Measurements from ENCODE around the gene SULT1A1. TPM values are rescaled to one million over a fixed set of nuclear protein-coding genes. Genes with fewer than 3 reads are reported as not detected.
"Not testable (repeated sequence)": the region's sequence is repeated elsewhere in the genome, so short reads cannot be mapped to it uniquely, and the experiment has no call there.

SULT1A1 gene
- total and polyA plus RNA-seq, 10 donors: 35.2 to 184 (median 53.6) TPM

GRCh38 chr16:28600965-28601364 is 8.9 kb downstream of the SULT1A1 start:
- WGBS, 5 donors: 48 to 82% (median 61%) methylated on average over 7 to 13 of the region's 20 CpGs
- intact Hi-C loops (cut with DNase I; ENCODE audit: low total_unique reads); H3K27ac ChIP-seq; H3K4me3 ChIP-seq; H3K27me3 ChIP-seq (replicated peaks in 1 of 7); H3K9me3 ChIP-seq: not testable (repeated sequence)
- Histone ChIP-seq H3K36me3 (peaks cover 0 to 26% (median 0%) of the 10 kb centered on the region in 6 donors), H3K4me1 (peaks cover 0 to 15% (median 4%) of the 10 kb centered on the region in 6 donors)
- peak; percentile 65 for DNase-seq

- not testable (repeated sequence) for H3K27me3 ChIP-seq (replicated peaks in 1 of 7)
- no CpG with 5 or more reads among the region's 17 CpGs for WGBS, 5 donors
Measured at GRCh38 chr16:28599377-28600285, 10.2 kb downstream of the SULT1A1 start.

GRCh38 chr16:28597692-28598261 is 12.1 kb downstream of the SULT1A1 start:
- TF ChIP-seq POLR2AphosphoS5 (IDR thresholded peaks at IDR 0.05): no peak
- no peak for TF ChIP-seq CTCF (IDR thresholded peaks at IDR 0.05 in 8 of 11, conservative IDR thresholded peaks at IDR 0.05 in 3 of 11)
- no peak for TF ChIP-seq POLR2A (IDR thresholded peaks at IDR 0.05)
- no peak overlapping the region for H3K4me3 ChIP-seq
- WGBS, 5 donors: 68 to 75% (median 74%) methylated on average over 8 to 9 of the region's 9 CpGs
- H3K36me3 ChIP-seq: peaks cover 0 to 5% (median 0%) of the 10 kb centered on the region in 6 donors
- peak overlapping the region in 4 of 8 donors; percentile 39 to 59 (median 50) for H3K27ac ChIP-seq
- H3K4me1 ChIP-seq: peaks cover 0 to 15% (median 4%) of the 10 kb centered on the region in 6 donors
- H3K27me3 ChIP-seq (replicated peaks in 1 of 7): peaks cover 0 to 4% (median 0%) of the 10 kb centered on the region in 7 donors
- DNase-seq: peak; percentile 73
- H3K9me3 ChIP-seq: no peaks in the 10 kb centered on the region
- intact Hi-C loops (cut with DNase I; ENCODE audit: low total_unique reads): no loop called here

More at GRCh38 chr16:28599377-28600285, 10.2 kb downstream of the SULT1A1 start:
- intact Hi-C loops (cut with DNase I; ENCODE audit: low total_unique reads); H3K27ac ChIP-seq; H3K9me3 ChIP-seq; DNase-seq; H3K4me3 ChIP-seq: not testable (repeated sequence)
- peaks cover 0 to 14% (median 0%) of the 10 kb centered on the region in 6 donors for H3K36me3 ChIP-seq
- H3K4me1 ChIP-seq: peaks cover 0 to 15% (median 4%) of the 10 kb centered on the region in 6 donors

GRCh38 chr16:28596840-28597691 is 12.8 kb downstream of the SULT1A1 start, which contains the start of gene SULT1A2:
Gene SULT1A2 (minus strand): TSS chr16:28597050. CDS start chr16:28595930, 1,120 bp downstream.
- peak; percentile 59 for DNase-seq
- Histone ChIP-seq H3K4me1 (peaks cover 0 to 15% (median 2%) of the 10 kb centered on the region in 6 donors), H3K4me3 (peak within 1 kb of the TSS in 2 of 8 donors; percentile 7 to 14), H3K27me3 (replicated peaks in 1 of 7) (peaks cover 0 to 4% (median 0%) of the 10 kb centered on the region in 7 donors), H3K36me3 (peaks cover 0 to 12% (median 0%) of the 10 kb centered on the region in 6 donors), H3K9me3 (no peaks in the 10 kb centered on the region), H3K27ac (peak within 1 kb of the TSS in 6 of 8 donors; percentile 32 to 59 (median 50))
- TF ChIP-seq POLR2A (IDR thresholded peaks at IDR 0.05): no peak
- TF ChIP-seq POLR2AphosphoS5 (IDR thresholded peaks at IDR 0.05): peak in 1 of 3 donors; percentile 8
- 47 to 63% (median 49%) methylated on average over 11 of the region's 11 CpGs for WGBS, 5 donors
- intact Hi-C loops (cut with DNase I; ENCODE audit: low total_unique reads): no loop called here

GRCh38 chr16:28596115-28596630 is 13.7 kb downstream of the SULT1A1 start:
- 40 to 86% (median 69%) methylated on average over 2 to 8 of the region's 8 CpGs for WGBS, 5 donors
- intact Hi-C loops (cut with DNase I; ENCODE audit: low total_unique reads): no loop called here
- peaks cover 0 to 21% (median 5%) of the 10 kb centered on the region in 6 donors for H3K36me3 ChIP-seq
- peaks cover 0 to 4% (median 0%) of the 10 kb centered on the region in 7 donors for H3K27me3 ChIP-seq (replicated peaks in 1 of 7)
- peak overlapping the region in 1 of 8 donors; percentile 14 for H3K4me3 ChIP-seq
- no peaks in the 10 kb centered on the region for H3K9me3 ChIP-seq
- peak; percentile 32 for DNase-seq
- TF ChIP-seq CTCF (IDR thresholded peaks at IDR 0.05 in 8 of 11, conservative IDR thresholded peaks at IDR 0.05 in 3 of 11) (no peak), POLR2AphosphoS5 (IDR thresholded peaks at IDR 0.05) (no peak), POLR2A (IDR thresholded peaks at IDR 0.05) (no peak)
- H3K4me1 ChIP-seq: peaks cover 0 to 15% (median 2%) of the 10 kb centered on the region in 6 donors
- H3K27ac ChIP-seq: peak overlapping the region in 5 of 8 donors; percentile 32 to 59 (median 48)

- peaks cover 0 to 15% (median 2%) of the 10 kb centered on the region in 6 donors for H3K4me1 ChIP-seq
- H3K27ac ChIP-seq; H3K27me3 ChIP-seq (replicated peaks in 1 of 7); H3K9me3 ChIP-seq; intact Hi-C loops (cut with DNase I; ENCODE audit: low total_unique reads); H3K4me3 ChIP-seq: not testable (repeated sequence)
- WGBS, 5 donors: 98 to 100% (median 98%) methylated on average over 1 to 6 of the region's 6 CpGs
- peak; percentile 39 for DNase-seq
- H3K36me3 ChIP-seq: peaks cover 0 to 28% (median 13%) of the 10 kb centered on the region in 6 donors
Measured at GRCh38 chr16:28595451-28595850, 14.4 kb downstream of the SULT1A1 start.
